Fibroblast of mammary gland (primary cell): ENCODE results near the gene ICAM2.

Source experiments
- DNase-seq: peaks from one replicate; pipeline ENCODE4 v3.0.0-alpha.2; 2010; ENCODE audit warnings: low read depth
- H3K4me3 ChIP-seq: 2 replicates; pipeline ENCODE4 v1.5.1; 2011; ENCODE audit warnings: low read depth, mild to moderate bottlenecking, low read length, moderate library complexity; ENCODE audit not compliant: control insufficient read depth
- TF ChIP-seq, protein P1 (sequence below): conservative IDR thresholded peaks from 2 replicates; pipeline ENCODE4 v1.5.1; 2011; ENCODE audit warnings: low read depth, low read length, inconsistent platforms; ENCODE audit not compliant: control insufficient read depth, insufficient read depth

ICAM2 gene

DNA sequence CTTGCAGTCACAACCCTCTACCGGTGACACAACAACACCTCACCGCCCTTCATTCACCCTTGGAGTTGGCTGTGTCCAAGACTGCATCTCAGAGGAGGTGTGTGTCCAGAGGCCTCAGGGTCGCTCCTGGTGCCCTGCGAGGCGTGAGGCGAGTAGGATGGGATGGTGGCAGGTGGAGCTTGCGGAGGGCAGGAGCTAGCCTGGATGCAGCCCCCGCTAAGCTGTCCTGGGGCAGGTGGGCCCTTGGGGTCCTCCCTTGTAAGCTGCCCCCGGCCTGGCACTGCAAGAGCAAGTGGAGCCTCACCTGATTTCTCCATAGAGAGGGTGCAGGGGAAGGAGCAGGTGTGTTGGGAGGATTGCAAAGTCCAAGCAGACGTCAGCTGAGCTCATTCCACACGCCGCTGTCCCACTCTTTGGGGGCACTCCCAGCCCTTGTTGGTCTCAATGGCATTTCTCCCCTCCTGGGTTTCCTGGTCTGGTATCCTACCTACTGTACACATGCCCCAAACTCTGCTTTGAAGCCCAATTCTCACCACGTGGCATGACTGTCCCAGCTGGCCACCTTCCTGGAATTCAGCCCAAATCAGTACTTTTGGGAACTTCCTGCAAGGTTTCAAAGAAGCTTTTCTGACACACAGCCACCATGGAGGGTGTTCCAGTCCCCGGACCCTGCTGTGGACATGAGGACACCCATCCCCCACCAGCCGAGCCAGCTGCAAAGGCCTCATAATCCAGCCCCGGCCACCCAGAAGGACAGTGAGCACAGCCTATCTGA is 18.1 kb upstream of the ICAM2 start:
- TF ChIP-seq, protein P1, sequence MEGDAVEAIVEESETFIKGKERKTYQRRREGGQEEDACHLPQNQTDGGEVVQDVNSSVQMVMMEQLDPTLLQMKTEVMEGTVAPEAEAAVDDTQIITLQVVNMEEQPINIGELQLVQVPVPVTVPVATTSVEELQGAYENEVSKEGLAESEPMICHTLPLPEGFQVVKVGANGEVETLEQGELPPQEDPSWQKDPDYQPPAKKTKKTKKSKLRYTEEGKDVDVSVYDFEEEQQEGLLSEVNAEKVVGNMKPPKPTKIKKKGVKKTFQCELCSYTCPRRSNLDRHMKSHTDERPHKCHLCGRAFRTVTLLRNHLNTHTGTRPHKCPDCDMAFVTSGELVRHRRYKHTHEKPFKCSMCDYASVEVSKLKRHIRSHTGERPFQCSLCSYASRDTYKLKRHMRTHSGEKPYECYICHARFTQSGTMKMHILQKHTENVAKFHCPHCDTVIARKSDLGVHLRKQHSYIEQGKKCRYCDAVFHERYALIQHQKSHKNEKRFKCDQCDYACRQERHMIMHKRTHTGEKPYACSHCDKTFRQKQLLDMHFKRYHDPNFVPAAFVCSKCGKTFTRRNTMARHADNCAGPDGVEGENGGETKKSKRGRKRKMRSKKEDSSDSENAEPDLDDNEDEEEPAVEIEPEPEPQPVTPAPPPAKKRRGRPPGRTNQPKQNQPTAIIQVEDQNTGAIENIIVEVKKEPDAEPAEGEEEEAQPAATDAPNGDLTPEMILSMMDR, result no peak
- no peak for DNase-seq
- H3K4me3 ChIP-seq, result no peak overlapping the region

DNA sequence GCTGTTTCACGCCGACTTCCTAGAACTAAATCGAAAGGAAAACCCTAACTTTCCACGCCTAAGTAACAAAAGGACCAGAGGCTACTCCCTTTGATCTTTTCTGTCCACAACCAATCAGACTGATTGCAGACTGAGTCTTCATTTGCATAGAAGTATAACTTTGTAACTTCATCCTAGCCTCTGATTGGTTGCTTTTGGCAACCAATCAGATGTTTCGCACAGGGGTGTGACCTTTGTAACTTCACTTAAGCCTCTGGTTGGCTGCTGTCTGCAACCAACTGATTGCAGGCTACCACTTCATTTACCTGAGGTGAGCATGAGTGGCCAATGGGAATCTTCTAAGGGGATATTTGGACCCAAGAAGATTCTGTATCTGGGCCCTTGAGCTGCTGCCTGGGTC is 17.4 kb upstream of the ICAM2 start:
- TF ChIP-seq, protein P1, result no peak

DNA sequence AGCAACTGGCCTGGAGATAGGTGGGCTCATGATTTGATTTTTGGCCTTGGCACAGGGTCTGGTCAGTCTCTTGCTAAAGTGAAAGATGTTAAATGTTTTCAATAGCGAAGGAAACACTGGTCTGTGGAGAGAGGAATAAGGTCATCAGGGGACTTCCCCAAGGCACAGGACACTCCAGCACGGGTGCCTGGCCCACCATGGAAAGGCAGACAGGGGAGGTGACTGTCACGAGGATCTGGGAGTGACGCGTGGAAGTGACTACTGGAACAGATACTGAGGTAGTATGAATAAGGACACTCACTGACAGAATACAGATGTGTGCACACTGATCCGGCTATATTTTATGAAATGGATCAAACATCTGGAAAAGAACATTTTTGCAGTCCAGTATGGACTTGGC is 16.7 kb upstream of the ICAM2 start:
- H3K4me3 ChIP-seq, result no peak overlapping the region
- DNase-seq, result no peak
- TF ChIP-seq, protein P1, result no peak

More for the DNA sequence above, 17.4 kb upstream of the ICAM2 start:
- H3K4me3 ChIP-seq, result no peak overlapping the region
- no peak for DNase-seq

DNA sequence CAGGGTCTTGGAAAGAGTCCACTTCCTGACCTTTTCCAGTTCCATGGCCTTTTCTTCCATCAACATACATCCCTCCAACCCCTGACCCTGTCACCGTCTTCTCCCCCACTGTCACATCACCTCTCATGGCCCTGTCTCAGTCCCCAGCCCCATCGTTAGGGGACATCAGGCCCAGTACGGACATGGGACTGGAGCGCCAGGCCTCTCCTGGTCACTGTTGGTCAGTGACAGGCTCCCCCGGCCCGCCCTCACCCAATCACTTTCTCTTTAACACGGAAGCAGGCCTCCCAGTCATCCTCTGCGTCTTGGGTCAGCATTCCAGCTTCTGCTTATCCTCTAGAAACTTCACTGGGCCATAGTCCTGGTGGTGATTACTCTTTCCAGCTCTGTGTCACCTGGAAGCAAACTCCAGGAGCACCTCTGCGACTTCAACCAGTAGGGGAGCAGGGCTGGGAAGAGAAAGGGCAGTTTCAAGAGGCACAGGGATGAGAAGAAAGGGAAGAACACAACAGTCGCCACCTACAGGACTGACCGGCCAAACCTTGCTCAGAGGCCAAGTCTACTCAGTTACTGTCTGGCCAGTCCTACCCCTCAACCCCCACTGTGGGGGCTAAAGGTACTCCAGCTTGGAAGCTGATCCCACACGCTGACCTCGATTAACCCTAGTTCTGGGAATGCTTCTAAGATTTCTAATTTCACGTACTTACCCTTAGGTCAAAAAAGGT is 15.9 kb upstream of the ICAM2 start:
- TF ChIP-seq, protein P1, result peak; percentile 22
- no peak for DNase-seq
- no peak overlapping the region for H3K4me3 ChIP-seq

DNA sequence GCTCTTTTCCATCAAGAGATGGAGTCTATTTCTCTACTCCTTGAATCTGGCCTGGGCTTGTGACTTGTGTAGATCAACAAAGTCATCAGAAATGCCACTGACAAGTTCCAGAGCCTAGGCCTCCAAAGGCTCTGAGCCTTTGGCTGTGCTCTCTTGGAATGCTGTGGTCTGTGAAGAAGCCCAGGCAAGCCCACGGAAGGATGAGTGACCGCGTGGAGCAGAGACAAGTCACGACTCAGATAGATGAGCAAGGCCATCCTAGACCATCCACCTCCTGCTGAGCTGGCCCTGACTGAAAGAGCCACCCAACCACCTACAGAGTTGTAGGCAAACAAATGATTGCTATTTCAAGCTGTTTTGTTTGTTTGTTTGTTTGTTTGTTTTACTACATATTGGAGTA is 11.6 kb upstream of the ICAM2 start:
- peak; percentile 34 for DNase-seq
- TF ChIP-seq, protein P1, result no peak
- no peak overlapping the region for H3K4me3 ChIP-seq

DNA sequence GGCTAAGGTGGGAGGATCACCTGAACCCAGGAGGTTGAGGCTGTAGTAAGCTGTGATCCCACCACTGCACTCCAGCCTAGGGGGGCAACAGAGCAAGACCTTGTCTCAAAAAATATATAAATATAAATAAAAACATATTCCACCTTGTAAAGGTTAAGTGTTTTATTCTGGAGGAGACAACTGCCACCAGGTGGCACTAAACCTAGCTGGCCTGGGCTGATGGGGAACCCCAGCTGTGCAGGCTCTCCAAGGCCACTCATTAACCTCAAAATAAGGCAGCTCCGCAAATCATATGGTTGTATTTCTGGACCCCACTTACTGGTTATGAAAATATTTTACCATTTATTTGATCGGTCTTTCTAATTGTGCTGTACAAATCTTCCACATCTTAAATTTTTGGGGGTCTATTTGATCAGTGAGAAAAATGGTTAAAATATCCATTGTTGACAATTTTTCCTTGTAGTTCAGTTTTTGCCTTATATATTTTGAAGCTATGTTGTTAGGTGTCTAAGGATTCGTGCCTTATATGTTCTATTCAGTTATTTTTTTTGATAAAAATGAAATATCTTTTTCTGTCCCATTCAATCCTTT is 8.5 kb upstream of the ICAM2 start:
- no peak overlapping the region for H3K4me3 ChIP-seq
- TF ChIP-seq, protein P1, result peak; percentile 79
- DNase-seq, result peak; percentile 75
